HG03025 (cell line): ENCODE results near the gene PRRG1.
"Not testable (repeated sequence)": the region's sequence is repeated elsewhere in the genome, so short reads cannot be mapped to it uniquely, and the experiment has no call there.

Experiments used
- ATAC-seq: cut with Tn5 transposase; IDR thresholded peaks from one replicate; pipeline ENCODE4 v1.9.1; 2021; ENCODE audit warnings: mild to moderate bottlenecking, moderate library complexity; ENCODE audit not compliant: unreplicated experiment, low FRiP score

PRRG1 gene

DNA sequence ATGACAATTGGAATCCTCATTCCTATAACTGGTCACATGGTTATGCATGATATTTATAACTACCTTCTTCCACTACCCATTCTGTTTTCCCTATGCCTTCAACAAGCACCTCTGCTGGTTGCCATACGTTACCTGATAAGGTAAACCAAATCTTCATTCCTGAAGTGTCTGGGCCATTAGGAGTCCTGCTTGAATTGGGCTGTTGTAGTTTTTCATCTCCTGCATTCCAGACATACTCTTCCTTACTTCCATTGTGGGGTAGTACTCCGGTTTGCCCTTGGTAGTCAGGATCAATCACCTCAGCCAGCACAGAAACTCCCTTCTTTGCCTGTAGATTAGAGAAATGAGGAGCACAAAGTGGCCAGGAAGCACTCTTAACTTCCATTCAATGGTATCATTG lies 113.2 kb downstream of the PRRG1 start:
- no peak for ATAC-seq

DNA sequence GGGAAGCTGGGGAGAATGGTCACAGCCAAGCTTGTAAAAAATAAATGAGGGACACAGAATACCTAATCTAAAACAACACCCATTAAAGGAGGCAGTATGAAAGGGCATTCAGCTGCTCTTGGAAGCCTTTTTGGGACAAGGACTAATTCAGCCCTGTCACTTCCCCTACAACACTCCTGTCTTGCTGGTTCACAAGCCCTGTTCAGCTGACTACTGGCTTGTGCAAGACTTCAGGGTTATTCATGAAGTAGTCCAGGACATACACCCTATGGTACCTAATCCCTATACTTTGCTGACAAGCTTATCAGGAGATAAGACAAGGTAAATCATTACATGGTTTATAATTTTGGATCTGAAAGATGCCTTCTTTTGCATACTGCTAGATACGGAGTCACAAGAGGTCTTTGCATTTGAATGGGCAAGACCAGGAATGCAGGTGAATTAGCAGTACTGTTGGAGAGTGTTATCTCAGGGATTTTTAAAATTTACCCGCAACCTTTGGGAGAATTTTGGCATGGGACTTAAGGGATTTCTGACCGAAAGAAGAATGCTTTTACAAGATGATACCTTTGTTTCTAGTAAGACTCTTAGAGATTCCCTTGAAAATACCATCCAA lies 119.1 kb downstream of the PRRG1 start:
- no peak for ATAC-seq

DNA sequence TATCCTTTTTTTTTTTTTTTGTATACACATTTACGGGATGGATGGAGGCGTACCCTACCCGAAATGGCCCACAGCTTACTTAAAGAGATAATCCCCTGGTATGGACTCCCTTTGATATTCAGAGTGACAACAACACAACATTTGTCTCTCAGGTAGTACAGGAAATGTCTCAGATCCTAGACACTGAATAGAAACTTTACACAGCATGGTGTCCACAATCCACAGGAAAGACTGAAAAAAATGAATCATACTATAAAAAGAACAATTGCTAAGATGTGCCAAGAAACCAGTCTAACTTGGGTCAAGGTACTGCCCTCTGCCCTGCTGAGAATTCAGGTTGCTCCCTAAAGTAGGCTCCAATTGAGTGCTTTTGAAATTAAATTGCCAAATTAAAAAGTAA lies 121.5 kb downstream of the PRRG1 start:
- ATAC-seq: no peak

DNA sequence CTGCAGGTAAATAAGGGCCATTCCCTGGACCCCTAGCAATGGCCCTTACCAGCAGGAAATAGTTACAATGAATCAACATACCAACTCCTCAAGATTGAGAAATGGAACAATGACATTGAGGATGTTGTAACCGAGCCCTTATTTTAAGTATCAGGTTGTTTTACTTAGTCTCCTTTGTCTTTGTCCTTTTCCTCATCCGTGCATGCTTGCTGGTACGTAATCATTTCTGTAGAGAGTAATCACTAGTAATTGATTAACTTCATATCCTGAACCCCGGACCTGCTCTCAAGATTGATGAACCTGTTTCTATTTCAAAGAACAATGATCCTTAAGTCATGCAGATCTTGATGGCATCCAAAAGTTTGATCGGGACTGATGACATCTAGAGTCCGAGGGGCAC lies 123.7 kb downstream of the PRRG1 start:
- no peak for ATAC-seq

DNA sequence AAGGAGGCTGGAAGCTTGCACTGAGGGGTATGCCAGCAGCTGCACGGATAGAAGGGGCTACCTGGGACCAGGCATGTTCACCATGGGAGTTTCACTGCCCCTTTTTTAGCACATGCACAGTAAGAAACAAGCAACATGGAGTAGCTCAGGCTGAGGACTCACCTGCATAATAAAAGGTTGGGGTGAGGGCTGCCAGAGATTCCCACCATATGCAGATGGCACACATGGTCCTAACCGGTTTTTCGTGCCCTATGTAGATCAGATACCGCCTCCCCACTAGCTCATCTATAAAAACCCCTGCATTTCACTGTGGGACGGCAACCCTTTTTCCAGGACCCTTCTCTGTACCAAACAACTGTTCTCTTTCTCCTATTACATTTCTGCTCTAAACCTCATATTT lies 125.3 kb downstream of the PRRG1 start:
- no peak for ATAC-seq

DNA sequence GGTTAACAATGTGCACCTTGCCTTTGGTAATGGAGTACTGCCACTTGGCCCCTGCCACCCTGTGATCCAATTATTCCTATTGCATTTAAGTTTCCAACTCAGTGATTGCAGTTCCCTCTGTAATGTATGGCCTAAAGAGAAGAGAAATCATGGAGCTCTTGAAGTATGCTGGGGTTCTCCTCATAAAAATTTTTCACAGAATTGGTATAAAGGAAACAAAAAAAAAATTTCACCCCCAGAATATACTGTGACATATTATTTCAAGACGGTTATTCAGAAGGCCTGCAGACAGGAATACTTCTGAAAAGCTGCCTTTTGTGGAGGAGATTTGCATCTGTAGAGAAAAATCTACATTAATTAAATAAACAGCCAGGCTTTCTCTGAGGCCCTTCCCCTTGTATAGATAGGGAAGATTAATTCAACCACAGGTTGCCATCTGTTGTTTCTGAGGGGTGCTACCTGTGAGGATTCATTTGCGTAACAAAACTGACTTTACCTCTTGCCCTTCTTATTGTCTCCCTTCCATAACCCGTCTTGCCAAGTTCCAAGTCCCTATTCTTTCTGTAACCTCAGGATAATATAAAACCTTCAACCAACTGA lies 127.5 kb downstream of the PRRG1 start:
- ATAC-seq: no peak

DNA sequence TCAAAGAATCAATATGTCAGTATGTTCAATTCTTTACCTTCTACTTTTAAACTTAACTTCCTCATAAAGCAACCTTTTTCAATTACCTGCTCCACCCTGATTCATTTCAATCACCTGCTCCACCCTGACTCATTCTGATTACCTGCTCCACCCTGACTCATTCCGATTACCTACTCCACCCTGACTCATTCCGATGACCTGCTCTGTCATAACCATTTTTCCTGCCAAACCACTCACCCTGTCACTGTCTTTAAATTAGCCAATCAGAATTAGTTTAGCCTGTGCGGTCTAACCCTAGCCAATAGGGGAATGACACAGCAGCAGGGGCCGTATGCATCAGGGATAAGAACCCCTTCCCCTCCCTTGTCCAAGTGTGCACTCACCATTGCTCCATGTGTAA lies 135.2 kb downstream of the PRRG1 start:
- ATAC-seq: not testable (repeated sequence)

DNA sequence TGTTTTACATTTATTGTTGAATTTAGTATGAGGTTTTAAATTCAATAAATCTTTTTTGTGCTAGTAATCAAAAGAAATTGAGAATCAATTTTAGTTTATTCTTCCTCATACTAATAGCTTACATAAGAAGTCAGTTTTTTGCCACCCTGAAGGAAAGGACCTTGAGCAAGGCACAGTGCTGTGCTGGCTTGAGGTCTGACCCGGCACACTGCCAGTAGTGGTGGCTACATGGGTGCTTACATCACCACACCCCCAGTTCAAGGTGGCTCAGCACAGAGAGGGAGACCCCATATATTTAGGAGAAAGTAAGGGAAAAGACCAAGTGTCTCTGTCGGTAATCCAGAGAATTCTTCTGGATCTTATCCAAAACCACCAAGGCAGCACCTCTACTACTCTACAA lies 136.3 kb downstream of the PRRG1 start:
- no peak for ATAC-seq

DNA sequence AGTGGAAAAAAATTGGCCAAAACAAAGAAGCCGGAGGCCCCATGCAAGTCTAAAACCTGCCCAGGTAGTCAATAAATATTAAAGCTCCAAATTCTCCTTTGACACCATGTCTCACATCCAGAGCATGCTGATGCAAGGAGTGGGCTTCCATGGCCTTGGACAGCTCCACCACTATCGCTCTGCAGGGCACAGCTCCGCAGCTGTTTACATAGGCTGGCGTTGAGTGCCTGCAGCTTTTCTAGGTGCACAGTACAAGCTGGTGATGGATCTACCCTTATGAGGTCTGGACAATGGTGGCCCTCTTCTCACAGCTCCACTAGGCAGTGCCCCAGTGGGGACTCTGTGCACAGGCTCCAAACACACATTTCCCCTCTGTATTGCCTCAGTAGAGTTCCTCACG lies 138.1 kb downstream of the PRRG1 start:
- ATAC-seq: no peak

DNA sequence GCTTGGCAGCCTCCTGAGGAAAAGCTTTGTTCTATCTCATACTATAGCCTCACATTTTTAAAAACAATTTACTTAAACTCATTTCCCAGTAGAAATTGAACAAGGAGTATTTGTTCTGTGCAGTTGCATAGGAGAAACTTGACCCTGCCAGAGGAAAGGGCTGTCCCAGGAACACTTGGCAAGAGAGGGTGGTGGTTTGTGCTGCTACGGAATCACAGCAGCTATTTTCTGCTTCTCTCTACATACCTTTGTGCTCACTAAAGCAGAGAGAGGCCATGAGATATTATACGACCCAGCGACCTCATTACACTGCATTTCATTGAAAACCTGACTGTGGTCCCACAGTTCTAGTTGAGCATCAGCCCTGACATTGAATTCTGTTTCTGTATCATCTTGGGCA lies 139.2 kb downstream of the PRRG1 start:
- ATAC-seq: no peak

DNA sequence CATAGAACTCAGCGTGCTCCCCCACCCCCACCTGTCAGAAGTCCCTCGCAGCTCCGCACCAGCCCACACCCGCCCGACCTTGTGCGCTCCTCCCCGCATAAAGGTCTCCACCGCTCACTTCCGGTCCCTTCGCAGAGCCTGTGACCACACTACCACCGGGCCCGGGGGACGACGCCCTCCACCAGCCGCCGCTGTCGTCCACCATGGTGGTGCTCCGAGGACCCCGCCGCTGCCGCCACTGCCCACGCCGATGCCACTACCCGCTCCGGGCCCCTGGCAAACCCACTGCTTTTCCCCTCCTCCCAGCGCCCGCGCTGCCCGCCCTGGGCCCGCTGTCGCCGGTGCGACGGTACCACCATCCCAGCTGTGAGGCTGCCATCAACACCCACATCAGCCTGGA lies 142.5 kb downstream of the PRRG1 start:
- no peak for ATAC-seq

DNA sequence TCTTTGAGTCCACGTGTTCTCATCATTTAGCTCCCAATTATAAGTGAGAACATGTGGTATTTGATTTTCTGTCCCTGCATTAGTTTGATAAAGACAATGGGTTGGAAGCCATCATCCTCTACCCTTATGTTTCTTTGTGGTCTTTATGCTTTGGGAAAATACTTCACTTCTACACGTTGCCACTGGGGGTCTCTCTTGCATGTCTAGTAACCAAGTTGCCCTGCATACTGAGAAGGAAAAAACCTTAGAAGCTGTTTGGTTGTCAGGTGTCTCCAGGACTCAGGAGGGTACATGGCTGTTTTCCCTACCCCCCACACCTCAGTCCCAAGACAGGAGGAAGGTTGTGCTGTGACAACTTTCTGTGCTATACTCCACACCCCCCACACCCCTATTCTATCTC lies 146.6 kb downstream of the PRRG1 start:
- not testable (repeated sequence) for ATAC-seq

DNA sequence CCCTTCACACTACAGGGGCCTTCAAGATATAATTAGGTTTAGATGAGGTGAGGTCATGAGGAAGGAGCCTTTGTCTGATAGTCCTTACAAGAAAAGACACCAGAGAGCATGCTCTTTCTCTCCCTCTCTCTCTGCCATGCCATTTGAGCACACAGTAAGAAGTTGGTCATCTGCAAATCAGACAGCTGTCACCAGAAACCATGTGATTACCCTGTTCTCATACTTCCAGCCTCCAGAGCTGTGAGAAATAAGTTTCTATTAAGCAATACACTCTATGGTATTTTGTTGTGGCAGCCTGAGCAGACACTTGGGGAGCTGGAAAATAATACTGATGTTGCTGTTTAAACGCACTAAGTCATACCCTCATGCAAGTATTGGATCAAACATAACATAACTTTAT lies 148.0 kb downstream of the PRRG1 start:
- not testable (repeated sequence) for ATAC-seq

DNA sequence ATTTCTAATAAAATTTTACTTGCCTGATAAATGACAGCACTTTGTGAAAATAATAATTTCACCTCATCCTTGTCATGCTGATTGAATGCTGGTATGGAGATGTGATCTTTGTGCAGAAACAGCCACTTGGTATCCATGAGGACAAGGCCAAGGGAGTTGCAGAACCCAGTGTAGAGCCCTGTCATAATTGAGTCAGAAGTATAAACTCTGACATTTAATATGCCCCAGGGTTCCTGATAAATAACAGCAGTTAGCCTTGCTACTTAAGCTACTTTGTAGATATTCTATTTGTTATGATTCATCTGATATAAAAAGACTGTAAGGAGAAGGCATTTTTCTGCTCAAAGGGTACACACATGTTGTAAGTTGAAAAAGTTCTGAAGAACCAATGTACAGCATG lies 149.2 kb downstream of the PRRG1 start:
- ATAC-seq: not testable (repeated sequence)

DNA sequence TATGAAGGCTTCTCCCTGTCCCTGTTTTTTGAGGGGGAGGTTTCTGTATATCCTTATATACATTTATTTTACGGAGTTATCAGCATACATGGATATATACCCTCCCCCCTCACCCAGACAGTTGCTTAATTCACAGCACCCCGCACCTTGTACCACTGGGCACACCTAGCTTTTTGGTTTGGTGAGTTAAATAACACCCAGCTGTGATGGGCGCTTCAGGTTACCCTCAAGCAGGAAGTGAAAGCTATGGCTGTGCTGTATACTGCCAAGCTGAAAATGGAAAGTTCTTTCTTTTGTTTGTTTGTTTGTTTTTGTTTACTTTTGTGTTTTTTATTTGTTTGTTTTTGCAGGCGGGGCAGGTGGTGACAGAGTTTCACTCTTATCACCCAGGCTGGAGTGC lies 150.5 kb downstream of the PRRG1 start:
- ATAC-seq: not testable (repeated sequence)

DNA sequence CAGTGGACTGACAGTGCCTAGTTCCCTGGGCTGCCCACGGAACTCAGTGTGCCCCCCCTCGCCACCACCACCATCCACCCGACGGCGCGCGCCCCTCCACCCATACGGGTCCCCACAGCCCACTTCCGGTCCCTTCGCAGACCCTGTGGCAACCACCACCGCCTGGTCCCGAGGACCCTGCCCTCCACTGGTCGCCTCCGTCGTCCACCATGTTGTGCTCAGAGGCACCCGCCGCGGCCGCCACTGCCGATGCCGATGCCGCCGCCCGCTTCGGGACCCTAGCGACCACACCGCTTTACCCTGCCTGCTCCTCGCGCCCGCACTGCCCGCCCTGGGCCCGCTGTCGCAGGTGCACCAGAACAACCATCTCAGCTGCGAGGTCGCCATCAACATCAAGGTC lies 155.8 kb downstream of the PRRG1 start:
- no peak for ATAC-seq
